ENCODE data around the gene NUDT1.

Gene NUDT1

GRCh38 chr7:2241580-2242540, at the start of gene NUDT1, which contains the start of gene MRM2:
Gene NUDT1, plus strand, starts transcription at chr7:2242226. Its CDS starts 2,349 bp downstream, at chr7:2244575.
Gene MRM2, minus strand, starts transcription at chr7:2242205. Its CDS starts 36 bp downstream, at chr7:2242169.
- peak; percentile 32 for DNase-seq

- DNase-seq: no peak
Measured at GRCh38 chr7:2192831-2193534, 49.0 kb upstream of the NUDT1 start.

- no peak for DNase-seq
Measured at GRCh38 chr7:2193575-2194305, 48.3 kb upstream of the NUDT1 start.

- DNase-seq: peak; percentile 95
Measured at GRCh38 chr7:2195400-2196246, 46.4 kb upstream of the NUDT1 start.

GRCh38 chr7:2196381-2197378, 45.3 kb upstream of the NUDT1 start:
- DNase-seq: no peak

GRCh38 chr7:2197436-2198155, 44.4 kb upstream of the NUDT1 start:
- DNase-seq: no peak

GRCh38 chr7:2198206-2198605, 43.8 kb upstream of the NUDT1 start:
- DNase-seq: no peak

GRCh38 chr7:2198760-2199159, 43.3 kb upstream of the NUDT1 start:
- DNase-seq: no peak

GRCh38 chr7:2199528-2199927, 42.5 kb upstream of the NUDT1 start:
- DNase-seq: no peak

GRCh38 chr7:2199956-2200583, 42.0 kb upstream of the NUDT1 start:
- no peak for DNase-seq

- no peak for DNase-seq
Measured at GRCh38 chr7:2200584-2200980, 41.4 kb upstream of the NUDT1 start.

- DNase-seq: no peak
Measured at GRCh38 chr7:2201128-2201527, 40.9 kb upstream of the NUDT1 start.

GRCh38 chr7:2201686-2202360, 40.2 kb upstream of the NUDT1 start:
- DNase-seq: no peak

- no peak for DNase-seq
Measured at GRCh38 chr7:2202361-2202761, 39.7 kb upstream of the NUDT1 start.

GRCh38 chr7:2202901-2203765, 38.9 kb upstream of the NUDT1 start:
- no peak for DNase-seq

- no peak for DNase-seq
Measured at GRCh38 chr7:2203766-2204300, 38.2 kb upstream of the NUDT1 start.

- no peak for DNase-seq
Measured at GRCh38 chr7:2204446-2204845, 37.6 kb upstream of the NUDT1 start.
